Measurements from ENCODE around the gene TOLLIP. TPM values are rescaled to one million over a fixed set of nuclear protein-coding genes. Genes with fewer than 3 reads are reported as not detected.

Gene TOLLIP
- total and polyA plus RNA-seq, 8 donors = 14.9 to 119 (median 35.8) TPM

DNA sequence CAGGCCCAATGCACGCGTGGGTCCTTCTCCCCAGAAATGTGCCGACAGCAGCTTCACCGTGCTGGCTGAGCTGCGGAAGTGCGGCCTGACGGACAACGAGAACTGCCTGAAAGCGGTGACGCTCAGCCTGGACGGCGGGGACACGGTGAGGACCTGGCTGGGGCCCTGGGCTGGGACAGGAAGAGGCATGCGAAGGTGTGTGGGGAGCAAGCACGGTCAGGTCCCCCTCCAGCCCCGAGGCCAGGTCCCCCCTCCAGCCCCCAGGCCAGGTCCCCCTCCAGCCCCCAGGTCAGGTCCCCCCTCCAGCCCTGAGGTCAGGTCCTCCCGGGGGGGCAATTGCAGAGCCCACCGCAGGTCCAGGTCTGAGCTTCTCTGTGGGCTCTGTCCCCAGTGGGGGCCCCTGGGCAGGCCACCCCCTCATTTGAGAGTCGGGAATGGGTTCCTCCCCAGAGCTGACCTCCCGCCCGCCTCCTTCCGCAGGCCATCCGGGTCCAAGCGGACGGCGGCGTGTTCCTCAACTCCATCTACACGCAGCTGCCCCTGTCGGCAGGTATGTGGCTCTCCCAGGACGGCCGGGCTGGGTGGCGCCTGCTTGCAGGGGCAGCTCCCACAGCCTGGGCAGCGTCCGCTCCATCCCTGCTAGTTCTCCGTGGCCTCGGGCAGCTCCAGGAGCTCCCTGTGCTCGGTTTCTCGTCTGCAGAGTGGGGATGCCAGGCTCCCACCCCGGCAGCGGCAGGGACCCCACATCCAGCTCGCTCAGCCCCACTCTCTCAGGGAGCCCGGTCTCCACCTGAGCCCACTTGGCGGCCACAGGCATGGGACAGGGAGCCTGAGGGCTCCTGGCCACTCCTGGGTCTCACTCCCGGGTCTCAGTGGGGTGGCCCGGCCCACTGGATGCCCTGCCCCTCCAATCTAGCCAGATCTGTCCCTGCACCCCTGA, 78.7 kb downstream of the TOLLIP start:
- Histone ChIP-seq H3K27ac (no peak overlapping the region), H3K4me1 (peaks cover 0 to 12% (median 6%) of the 10 kb centered on the region in 4 donors), H3K4me3 (no peak overlapping the region), H3K9me3 (no peaks in the 10 kb centered on the region), H3K27me3 (peaks cover 0 to 80% (median 0%) of the 10 kb centered on the region in 3 donors), H3K36me3 (peaks cover 0 to 3% (median 0%) of the 10 kb centered on the region in 4 donors)
- 81 to 89% (median 82%) methylated on average over 30 to 45 of the region's 45 CpGs for WGBS, 5 donors
- no peak for DNase-seq
- TF ChIP-seq, protein P1, sequence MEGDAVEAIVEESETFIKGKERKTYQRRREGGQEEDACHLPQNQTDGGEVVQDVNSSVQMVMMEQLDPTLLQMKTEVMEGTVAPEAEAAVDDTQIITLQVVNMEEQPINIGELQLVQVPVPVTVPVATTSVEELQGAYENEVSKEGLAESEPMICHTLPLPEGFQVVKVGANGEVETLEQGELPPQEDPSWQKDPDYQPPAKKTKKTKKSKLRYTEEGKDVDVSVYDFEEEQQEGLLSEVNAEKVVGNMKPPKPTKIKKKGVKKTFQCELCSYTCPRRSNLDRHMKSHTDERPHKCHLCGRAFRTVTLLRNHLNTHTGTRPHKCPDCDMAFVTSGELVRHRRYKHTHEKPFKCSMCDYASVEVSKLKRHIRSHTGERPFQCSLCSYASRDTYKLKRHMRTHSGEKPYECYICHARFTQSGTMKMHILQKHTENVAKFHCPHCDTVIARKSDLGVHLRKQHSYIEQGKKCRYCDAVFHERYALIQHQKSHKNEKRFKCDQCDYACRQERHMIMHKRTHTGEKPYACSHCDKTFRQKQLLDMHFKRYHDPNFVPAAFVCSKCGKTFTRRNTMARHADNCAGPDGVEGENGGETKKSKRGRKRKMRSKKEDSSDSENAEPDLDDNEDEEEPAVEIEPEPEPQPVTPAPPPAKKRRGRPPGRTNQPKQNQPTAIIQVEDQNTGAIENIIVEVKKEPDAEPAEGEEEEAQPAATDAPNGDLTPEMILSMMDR (IDR thresholded peaks at IDR 0.05) = no peak
- TF ChIP-seq POLR2A (IDR thresholded peaks at IDR 0.05) (no peak), EP300 (IDR thresholded peaks at IDR 0.05) (no peak), POLR2AphosphoS5 (IDR thresholded peaks at IDR 0.05) (no peak)
- intact Hi-C loops (cut with DNase I; ENCODE audit: low total_unique reads) = no loop called here

DNA sequence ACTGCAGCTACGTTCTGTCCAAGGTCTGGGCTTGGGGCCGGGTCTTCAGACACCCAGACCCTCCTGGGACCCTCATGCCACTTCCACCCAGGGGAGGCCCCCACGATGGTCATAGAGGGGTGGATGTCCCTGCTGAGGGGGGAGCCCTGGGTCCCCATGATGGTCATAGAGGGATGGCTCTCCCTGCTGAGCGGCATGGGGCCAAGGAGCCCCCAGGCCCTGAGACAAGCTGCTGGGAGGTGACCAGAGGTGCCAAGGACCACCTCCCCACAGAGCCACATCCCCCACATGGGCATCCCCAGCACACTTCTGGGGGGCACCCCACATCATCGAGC, 79.3 kb downstream of the TOLLIP start:
- Histone ChIP-seq H3K9me3 (no peaks in the 10 kb centered on the region), H3K4me3 (no peak overlapping the region), H3K36me3 (peaks cover 0 to 3% (median 0%) of the 10 kb centered on the region in 4 donors), H3K27me3 (peaks cover 0 to 86% (median 0%) of the 10 kb centered on the region in 3 donors), H3K4me1 (peaks cover 0 to 12% (median 6%) of the 10 kb centered on the region in 4 donors), H3K27ac (no peak overlapping the region)
- no peak for DNase-seq
- TF ChIP-seq POLR2A (IDR thresholded peaks at IDR 0.05) (no peak), POLR2AphosphoS5 (IDR thresholded peaks at IDR 0.05) (no peak), EP300 (IDR thresholded peaks at IDR 0.05) (no peak)
- TF ChIP-seq, protein P1 (IDR thresholded peaks at IDR 0.05) = no peak
- intact Hi-C loops (cut with DNase I; ENCODE audit: low total_unique reads) = no loop called here
- WGBS, 5 donors = 67 to 100% (median 82%) methylated on average over 1 to 5 of the region's 5 CpGs

DNA sequence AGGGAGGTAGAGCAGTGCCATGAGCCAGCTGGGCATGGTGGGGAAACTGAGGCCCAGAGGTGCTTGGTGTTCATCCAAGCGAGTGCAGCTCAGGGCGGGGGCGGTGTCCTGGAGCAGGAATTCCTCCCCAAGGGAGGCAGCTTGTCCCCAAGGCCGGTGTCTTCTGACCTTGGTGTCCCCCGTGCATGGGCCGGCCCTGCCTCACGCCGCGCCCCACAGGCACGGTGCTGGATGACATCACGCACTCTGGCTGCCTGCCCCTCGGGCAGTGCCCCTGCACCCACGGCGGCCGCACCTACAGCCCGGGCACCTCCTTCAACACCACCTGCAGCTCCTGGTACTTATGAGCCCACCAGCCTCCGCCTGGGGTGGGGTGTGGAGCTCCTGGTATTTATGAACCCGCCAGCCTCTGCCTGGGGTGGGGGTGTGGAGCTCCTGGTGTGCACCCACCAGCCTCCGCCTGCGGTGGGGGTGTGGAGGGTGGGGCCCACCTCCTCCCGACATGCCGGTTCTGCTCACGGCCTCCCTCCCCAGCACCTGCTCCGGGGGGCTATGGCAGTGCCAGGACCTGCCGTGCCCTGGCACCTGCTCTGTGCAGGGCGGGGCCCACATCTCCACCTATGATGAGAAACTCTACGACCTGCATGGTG, 79.8 kb downstream of the TOLLIP start:
- Histone ChIP-seq H3K9me3 (no peaks in the 10 kb centered on the region), H3K4me3 (no peak overlapping the region), H3K4me1 (peaks cover 0 to 16% (median 8%) of the 10 kb centered on the region in 4 donors), H3K27ac (no peak overlapping the region), H3K27me3 (peaks cover 0 to 91% (median 0%) of the 10 kb centered on the region in 3 donors), H3K36me3 (no peaks in the 10 kb centered on the region)
- TF ChIP-seq EP300 (IDR thresholded peaks at IDR 0.05) (no peak), POLR2A (IDR thresholded peaks at IDR 0.05) (no peak)
- TF ChIP-seq, protein P1 (IDR thresholded peaks at IDR 0.05) = no peak
- no peak for DNase-seq
- intact Hi-C loops (cut with DNase I; ENCODE audit: low total_unique reads) = no loop called here
- WGBS, 5 donors = 60 to 88% (median 78%) methylated on average over 8 to 27 of the region's 27 CpGs

DNA sequence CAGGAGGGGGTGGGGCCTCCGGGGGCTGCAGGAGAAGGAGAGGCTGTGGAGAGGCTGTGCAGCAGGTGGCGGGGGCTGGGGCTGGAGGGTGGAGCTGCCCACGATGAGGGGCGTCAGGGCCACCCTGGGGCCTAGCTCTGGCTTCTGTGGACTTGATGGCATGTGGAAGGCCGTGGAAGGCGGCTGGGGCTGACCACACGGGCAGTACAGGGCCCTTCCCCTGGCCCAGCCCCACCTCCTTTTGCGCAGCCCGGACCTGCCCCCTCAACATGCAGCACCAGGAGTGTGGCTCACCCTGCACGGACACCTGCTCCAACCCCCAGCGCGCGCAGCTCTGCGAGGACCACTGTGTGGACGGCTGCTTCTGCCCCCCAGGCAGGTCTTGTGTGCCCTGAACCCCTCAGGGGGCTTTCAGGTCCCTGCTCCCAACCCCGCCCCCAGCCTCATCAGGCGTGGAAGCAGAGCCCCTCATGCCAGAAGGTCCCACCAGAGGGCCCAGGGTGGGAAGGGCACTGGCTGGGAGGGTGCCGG, 80.4 kb downstream of the TOLLIP start:
- H3K4me3 ChIP-seq = no peak overlapping the region
- no peak for TF ChIP-seq EP300 (IDR thresholded peaks at IDR 0.05)
- no peak for TF ChIP-seq POLR2A (IDR thresholded peaks at IDR 0.05)
- TF ChIP-seq POLR2AphosphoS5 (IDR thresholded peaks at IDR 0.05) = no peak
- TF ChIP-seq, protein P1 (IDR thresholded peaks at IDR 0.05) = no peak
- H3K27ac ChIP-seq = no peak overlapping the region
- 73 to 90% (median 81%) methylated on average over 9 to 18 of the region's 18 CpGs for WGBS, 5 donors
- H3K9me3 ChIP-seq = no peaks in the 10 kb centered on the region
- peaks cover 0 to 93% (median under 1%) of the 10 kb centered on the region in 3 donors for H3K27me3 ChIP-seq
- intact Hi-C loops (cut with DNase I; ENCODE audit: low total_unique reads) = no loop called here
- no peak for DNase-seq
- peaks cover 0 to 20% (median 13%) of the 10 kb centered on the region in 4 donors for H3K4me1 ChIP-seq
- H3K36me3 ChIP-seq = no peaks in the 10 kb centered on the region

All from stomach (tissue), 9 donors.